WTC11 (cell line): ENCODE measurements around the gene KRT36. TPM values are rescaled to one million over a fixed set of nuclear protein-coding genes. Genes with fewer than 3 reads are reported as not detected.
A peak's percentile ranks its signal among the peaks of the same experiment; 100 is the strongest.

Source experiments
- ATAC-seq: fragments of 200-7000 bp; cut with Tn5 transposase; 2 replicates; pipeline ENCODE4 v1.10.0; 2021; ENCODE audit warnings: mild to moderate bottlenecking, moderate library complexity
- CTCF ChIA-PET: fragments of 300-600 bp; sonication (Branson Sonifier 250); formaldehyde crosslinking; loops from one replicate; lab custom pipeline; 2021; ENCODE audit warnings: antibody characterized with exemption; lab: Charles Lee
- POLR2A ChIA-PET: fragments of 350-600 bp; sonication (Branson Sonifier 250); formaldehyde crosslinking; loops from one replicate; lab custom pipeline; 2021; ENCODE audit warnings: antibody characterized with exemption; lab: Charles Lee
- DNase-seq: peaks from one replicate; pipeline ENCODE4 v3.0.0; 2021; ENCODE audit warnings: low spot score
- H3K27ac Mint-ChIP-seq: 2 replicates; pipeline ENCODE4 v1.8.0; 2021; ENCODE audit warnings: mixed read lengths
- H3K27me3 Mint-ChIP-seq: 2 replicates; pipeline ENCODE4 v1.8.0; 2021; ENCODE audit warnings: low read depth, mild to moderate bottlenecking, moderate library complexity, mixed read lengths
- H3K36me3 Mint-ChIP-seq: 2 replicates; pipeline ENCODE4 v1.8.0; 2021; ENCODE audit warnings: mixed read lengths
- H3K4me1 Mint-ChIP-seq: 2 replicates; pipeline ENCODE4 v1.8.0; 2022; ENCODE audit warnings: mixed read lengths
- H3K4me3 Mint-ChIP-seq: 2 replicates; pipeline ENCODE4 v1.8.0; 2021; ENCODE audit warnings: mild to moderate bottlenecking, moderate library complexity, mixed read lengths
- H3K9me3 Mint-ChIP-seq: 2 replicates; pipeline ENCODE4 v1.8.0; 2021; ENCODE audit warnings: mixed read lengths
- ARID4B ChIP-seq: sonication (generic); formaldehyde crosslinking; IDR thresholded peaks from 2 replicates; pipeline ENCODE4 v1.8.0; 2023; ENCODE audit warnings: missing genetic modification reagents, mild to moderate bottlenecking, borderline replicate concordance
- CBFB ChIP-seq: sonication (generic); formaldehyde crosslinking; IDR thresholded peaks from 2 replicates; pipeline ENCODE4 v1.8.1; 2022; ENCODE audit warnings: mild to moderate bottlenecking, low read depth, missing genetic modification reagents
- E2F1 ChIP-seq: sonication (generic); formaldehyde crosslinking; IDR thresholded peaks from 2 replicates; pipeline ENCODE4 v1.8.0; 2022; ENCODE audit warnings: mild to moderate bottlenecking, missing genetic modification reagents
- E2F5 ChIP-seq: sonication (generic); formaldehyde crosslinking; IDR thresholded peaks from 2 replicates; pipeline ENCODE4 v1.8.1; 2022; ENCODE audit warnings: mild to moderate bottlenecking, moderate library complexity, missing genetic modification reagents
- HMGA2 ChIP-seq: fragments of 250-450 bp; sonication (Bioruptor Pico); IDR thresholded peaks from 2 replicates; pipeline ENCODE4 v1.4.0; 2021; ENCODE audit warnings: mild to moderate bottlenecking, moderate library complexity
- JAZF1 ChIP-seq: fragments of 250-450 bp; sonication (Bioruptor Pico); IDR thresholded peaks from 2 replicates; pipeline ENCODE4 v1.9.0; 2021; ENCODE audit warnings: moderate library complexity, mild to moderate bottlenecking, inconsistent platforms
- JUN ChIP-seq: sonication (generic); formaldehyde crosslinking; IDR thresholded peaks from 2 replicates; pipeline ENCODE4 v1.8.0; 2023; ENCODE audit warnings: mild to moderate bottlenecking, missing genetic modification reagents
- KAT7 ChIP-seq: sonication (generic); formaldehyde crosslinking; IDR thresholded peaks from 2 replicates; pipeline ENCODE4 v1.8.1; 2023; ENCODE audit warnings: missing genetic modification reagents, mild to moderate bottlenecking, borderline replicate concordance
- MYBL2 ChIP-seq: sonication (generic); formaldehyde crosslinking; IDR thresholded peaks from 2 replicates; pipeline ENCODE4 v1.8.1; 2023; ENCODE audit warnings: mild to moderate bottlenecking, moderate library complexity, missing genetic modification reagents
- PRDM15 ChIP-seq: sonication (generic); formaldehyde crosslinking; IDR thresholded peaks from 2 replicates; pipeline ENCODE4 v1.8.0; 2022; ENCODE audit warnings: missing genetic modification reagents
- USF1 ChIP-seq: sonication (generic); formaldehyde crosslinking; IDR thresholded peaks from 2 replicates; pipeline ENCODE4 v1.8.0; 2022; ENCODE audit warnings: mild to moderate bottlenecking, missing genetic modification reagents
- ZNF219 ChIP-seq: sonication (generic); formaldehyde crosslinking; IDR thresholded peaks from 2 replicates; pipeline ENCODE4 v1.8.0; 2023; ENCODE audit warnings: missing genetic modification reagents, mild to moderate bottlenecking, borderline replicate concordance
- ZNF396 ChIP-seq: fragments of 250-450 bp; sonication (Bioruptor Pico); IDR thresholded peaks from 2 replicates; pipeline ENCODE4 v1.8.0; 2021; ENCODE audit warnings: mild to moderate bottlenecking, moderate library complexity, borderline replicate concordance
- ZNF425 ChIP-seq: fragments of 250-450 bp; sonication (Bioruptor Pico); conservative IDR thresholded peaks from 2 replicates; pipeline ENCODE4 v1.9.0; 2021; ENCODE audit warnings: mild to moderate bottlenecking
- ZSCAN18 ChIP-seq: fragments of 250-450 bp; sonication (Bioruptor Pico); IDR thresholded peaks from 2 replicates; pipeline ENCODE4 v2.1.2; 2022; ENCODE audit warnings: mild to moderate bottlenecking, moderate library complexity
- total RNA-seq: library from RNA; stranded (reverse); gene quantifications from 3 replicates; pipeline ENCODE4 v1.2.3, GENCODE V29; 2021

KRT36 gene
- total RNA-seq, 1 experiment from 2014 or later = not detected

- no peak overlapping the region for H3K4me3 Mint-ChIP-seq
- peaks cover 26% of the 10 kb centered on the region for H3K36me3 Mint-ChIP-seq
- H3K9me3 Mint-ChIP-seq = no peaks in the 10 kb centered on the region
- peaks cover 37% of the 10 kb centered on the region for H3K4me1 Mint-ChIP-seq
- ATAC-seq = no peak
- POLR2A ChIA-PET = no interaction called here
- peaks cover 3% of the 10 kb centered on the region; the same call in 1 of the 2 replicates for H3K27me3 Mint-ChIP-seq
- no peak for TF ChIP-seq ARID4B
- peak; percentile 48; the same call in 1 of the 2 replicates for TF ChIP-seq PRDM15 (CRISPR knock-in tag)
- TF ChIP-seq, all 79 proteins: peak for 1
- no peak for DNase-seq
- CTCF ChIA-PET = interaction anchor here (7.5 kb wide), 1 partner anchor 25 kb away, joined by 125 read pairs; no protein-coding TSS in a partner anchor
- peak overlapping the region; percentile 57; the same call in 1 of the 2 replicates for H3K27ac Mint-ChIP-seq
These were observed 34.6 kb upstream of the KRT36 start for GRCh38 chr17:41524261-41524660.

GRCh38 chr17:41523787-41524186, 34.1 kb upstream of the KRT36 start:
- H3K4me3 Mint-ChIP-seq = no peak overlapping the region
- no peak for ATAC-seq
- peaks cover 26% of the 10 kb centered on the region for H3K36me3 Mint-ChIP-seq
- DNase-seq = no peak
- H3K4me1 Mint-ChIP-seq = peaks cover 34% of the 10 kb centered on the region
- no peaks in the 10 kb centered on the region; the same call in 1 of the 2 replicates for H3K27me3 Mint-ChIP-seq
- ChIA-PET POLR2A (no interaction called here), CTCF (interaction anchor here (1.1 to 7.5 kb wide), 2 partner anchors 25 to 139 kb away, joined by 3 to 125 read pairs; no protein-coding TSS in a partner anchor)
- peak overlapping the region; percentile 57; the same call in 1 of the 2 replicates for H3K27ac Mint-ChIP-seq
- no peaks in the 10 kb centered on the region for H3K9me3 Mint-ChIP-seq
- TF ChIP-seq E2F1 (no peak), ZNF219 (CRISPR knock-in tag) (no peak), CBFB (CRISPR knock-in tag) (no peak), ZNF425 (CRISPR knock-in tag) (no peak), ZSCAN18 (CRISPR knock-in tag) (no peak), MYBL2 (no peak), JUN (no peak), KAT7 (CRISPR knock-in tag) (no peak), PRDM15 (CRISPR knock-in tag) (no peak), E2F5 (CRISPR knock-in tag) (no peak), JAZF1 (no peak), USF1 (no peak), ZNF396 (CRISPR knock-in tag) (no peak), HMGA2 (CRISPR knock-in tag) (no peak)
